IMR-90 (cell line): ENCODE measurements around the gene HECW1.

ENCODE experiments used
- BHLHE40 ChIP-seq: fragments of 150-350 bp; IDR thresholded peaks from 2 replicates; pipeline ENCODE4 v1.6.1; 2016; ENCODE audit warnings: mild to moderate bottlenecking, low read depth, low read length
- POLR2A ChIP-seq: IDR thresholded peaks from 2 replicates; pipeline ENCODE4 v1.6.1; 2012; ENCODE audit warnings: mild to moderate bottlenecking, low read depth, low read length
- TF ChIP-seq, protein P1 (sequence below): conservative IDR thresholded peaks from 2 replicates; pipeline ENCODE4 v1.5.1; 2012; ENCODE audit warnings: mild to moderate bottlenecking, low read depth, low read length, improper control_type of control experiment

DNA sequence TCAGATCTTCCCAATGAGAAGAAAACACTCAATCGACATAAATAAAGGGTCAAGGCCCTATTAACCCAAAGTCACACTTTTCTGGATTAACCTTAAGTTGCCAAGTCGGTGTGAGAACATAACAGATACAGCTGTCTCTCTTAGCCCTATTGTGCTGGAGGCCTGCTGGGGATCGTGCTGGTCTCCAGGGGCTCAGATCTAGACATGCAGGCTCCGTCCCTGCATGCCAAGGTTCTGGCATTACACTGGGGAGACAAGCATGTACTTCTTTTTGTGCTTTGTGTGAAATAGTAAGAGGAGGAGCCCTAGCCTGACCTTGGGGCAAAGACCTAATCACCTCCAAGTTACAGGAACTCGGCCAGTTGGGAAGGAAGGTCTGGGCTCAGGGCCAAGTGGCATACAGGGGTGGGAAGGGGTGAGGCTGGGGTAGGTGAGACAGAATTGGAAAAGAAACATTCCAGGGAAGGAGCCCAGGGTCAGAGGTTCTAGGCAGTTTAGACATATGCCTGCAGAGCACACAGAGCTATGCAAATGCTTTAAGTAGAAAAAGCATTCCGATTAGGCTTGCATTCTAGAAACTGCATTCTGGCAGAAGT, 216.4 kb downstream of the HECW1 start:
- TF ChIP-seq, protein P1, sequence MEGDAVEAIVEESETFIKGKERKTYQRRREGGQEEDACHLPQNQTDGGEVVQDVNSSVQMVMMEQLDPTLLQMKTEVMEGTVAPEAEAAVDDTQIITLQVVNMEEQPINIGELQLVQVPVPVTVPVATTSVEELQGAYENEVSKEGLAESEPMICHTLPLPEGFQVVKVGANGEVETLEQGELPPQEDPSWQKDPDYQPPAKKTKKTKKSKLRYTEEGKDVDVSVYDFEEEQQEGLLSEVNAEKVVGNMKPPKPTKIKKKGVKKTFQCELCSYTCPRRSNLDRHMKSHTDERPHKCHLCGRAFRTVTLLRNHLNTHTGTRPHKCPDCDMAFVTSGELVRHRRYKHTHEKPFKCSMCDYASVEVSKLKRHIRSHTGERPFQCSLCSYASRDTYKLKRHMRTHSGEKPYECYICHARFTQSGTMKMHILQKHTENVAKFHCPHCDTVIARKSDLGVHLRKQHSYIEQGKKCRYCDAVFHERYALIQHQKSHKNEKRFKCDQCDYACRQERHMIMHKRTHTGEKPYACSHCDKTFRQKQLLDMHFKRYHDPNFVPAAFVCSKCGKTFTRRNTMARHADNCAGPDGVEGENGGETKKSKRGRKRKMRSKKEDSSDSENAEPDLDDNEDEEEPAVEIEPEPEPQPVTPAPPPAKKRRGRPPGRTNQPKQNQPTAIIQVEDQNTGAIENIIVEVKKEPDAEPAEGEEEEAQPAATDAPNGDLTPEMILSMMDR = no peak
- TF ChIP-seq BHLHE40 (no peak), POLR2A (no peak)
